ENCODE results near the gene MTAP. TPM values are rescaled to one million over a fixed set of nuclear protein-coding genes. Genes with fewer than 3 reads are reported as not detected.

MTAP gene
- total RNA-seq (2022; extraction: Qiagen RNA extraction), result 4.1 to 21.2 TPM (median 5.5 TPM) in 5 replicates

GRCh38 chr9:21802418-21803000, at the start of gene MTAP:
Gene MTAP, plus strand, starts transcription at chr9:21802636. Its CDS starts 113 bp downstream, at chr9:21802749.

Other genes with a start within 250 kb of the MTAP start
- gene CDKN2A, start 191.8 kb downstream of the MTAP start, total RNA-seq (2022; extraction: Qiagen RNA extraction), result not detected in 5 replicates
- not detected in 5 replicates for gene CDKN2B-AS1, start 192.2 kb downstream of the MTAP start, total RNA-seq (2022; extraction: Qiagen RNA extraction)
- gene CDKN2B, start 206.7 kb downstream of the MTAP start, total RNA-seq (2022; extraction: Qiagen RNA extraction), result not detected in 5 replicates

Data from A549 treated with dexamethasone at 1 μM for 4 hours (cell line).